ENCODE results near the gene ABCB6. TPM values are rescaled to one million over a fixed set of nuclear protein-coding genes. Genes with fewer than 3 reads are reported as not detected.

ABCB6 gene
- total RNA-seq, 5 donors from 2014 or later (not counting 1 experiment from before 2014, with no cell fraction given): 4.1 to 16.5 (median 13.0) TPM

GRCh38 chr2:219181531-219181930 lies 37.2 kb downstream of the ABCB6 start:
- ChIA-PET CTCF (interaction anchor here (0.5 to 1.7 kb wide), 3 partner anchors 19 to 60 kb away, joined by 3 to 5 read pairs (median 3); no protein-coding TSS in a partner anchor), POLR2A (interaction anchor here in 1 of 2 donors (0.6 to 1.4 kb wide), 3 partner anchors 25 to 210 kb away, joined by 3 to 7 read pairs (median 4); partner anchors contain the start of gene ZFAND2B)
- H3K27me3 Mint-ChIP-seq: no peaks in the 10 kb centered on the region
- Histone ChIP-seq H3K9me3 (no peaks in the 10 kb centered on the region), H3K27ac (ENCODE audit: low read length) (no peak overlapping the region), H3K4me1 (ENCODE audit: control insufficient read depth in 1 of 2, extremely low read depth in 1 of 2, insufficient read depth in 2 of 2, low read length in 2 of 2) (peaks cover 11 to 50% of the 10 kb centered on the region in 2 experiments), H3K4me3 (ENCODE audit: control insufficient read depth in 1 of 2, extremely low read depth in 1 of 2, low read length in 1 of 2) (no peak overlapping the region), H3K36me3 (ENCODE audit: control insufficient read depth in 2 of 2, extremely low read depth in 1 of 2, insufficient read depth in 1 of 2, low read length in 1 of 2) (peaks cover 14 to 52% of the 10 kb centered on the region in 2 donors), H3K27me3 (replicated peaks in 1 of 2; ENCODE audit: control insufficient read depth in 2 of 2, extremely low read depth in 1 of 2, insufficient read depth in 2 of 2, low read length in 1 of 2) (no peaks in the 10 kb centered on the region)
- WGBS (ENCODE audit: insufficient coverage): 95% methylated on average over 2 of the region's 6 CpGs
- H3K27ac Mint-ChIP-seq: peak overlapping the region; percentile 46 to 79
- H3K9me3 Mint-ChIP-seq: no peaks in the 10 kb centered on the region
- peak overlapping the region in 1 of 3 donors; percentile 49 for H3K4me3 Mint-ChIP-seq
- DNase-seq: no peak
- H3K36me3 Mint-ChIP-seq: peaks cover 44% of the 10 kb centered on the region
- no peak for ATAC-seq (replicated peaks in 1 of 4)
- H3K4me1 Mint-ChIP-seq: peaks cover 52 to 59% (median 55%) of the 10 kb centered on the region in 3 donors

- peaks cover 12 to 55% of the 10 kb centered on the region in 2 experiments for H3K4me1 ChIP-seq (ENCODE audit: control insufficient read depth in 1 of 2, extremely low read depth in 1 of 2, insufficient read depth in 2 of 2, low read length in 2 of 2)
- peak overlapping the region in 2 of 3 donors; percentile 9 to 88 for H3K4me3 Mint-ChIP-seq
- POLR2A ChIA-PET: interaction anchor here (1.1 to 1.4 kb wide), 2 partner anchors 25 kb away, joined by 3 to 4 read pairs; partner anchors contain the start of gene ZFAND2B (in 1 of the 2)
These were observed 37.8 kb downstream of the ABCB6 start for GRCh38 chr2:219180961-219181360.

GRCh38 chr2:219179601-219180465 lies 38.9 kb downstream of the ABCB6 start:
- ChIA-PET CTCF (interaction anchor here (0.5 to 1.8 kb wide), 6 partner anchors 7 to 331 kb away, joined by 3 to 4 read pairs (median 3); no protein-coding TSS in a partner anchor), POLR2A (interaction anchor here (0.5 to 1.1 kb wide), 2 partner anchors 26 to 32 kb away, joined by 3 to 8 read pairs; no protein-coding TSS in a partner anchor)
- no peak for ATAC-seq (replicated peaks in 1 of 4)
- Mint-ChIP-seq H3K27me3 (no peaks in the 10 kb centered on the region), H3K9me3 (no peaks in the 10 kb centered on the region), H3K4me3 (peak overlapping the region; percentile 82 to 95 (median 88)), H3K36me3 (peaks cover 34% of the 10 kb centered on the region), H3K27ac (peak overlapping the region; percentile 46 to 81), H3K4me1 (peaks cover 65 to 73% (median 68%) of the 10 kb centered on the region in 3 donors)
- DNase-seq: no peak
- 100% methylated on average over 4 of the region's 9 CpGs for WGBS (ENCODE audit: insufficient coverage)
- Histone ChIP-seq H3K36me3 (ENCODE audit: control insufficient read depth in 2 of 2, extremely low read depth in 1 of 2, insufficient read depth in 1 of 2, low read length in 1 of 2) (peaks cover 14 to 51% of the 10 kb centered on the region in 2 donors), H3K9me3 (no peaks in the 10 kb centered on the region), H3K27me3 (replicated peaks in 1 of 2; ENCODE audit: control insufficient read depth in 2 of 2, extremely low read depth in 1 of 2, insufficient read depth in 2 of 2, low read length in 1 of 2) (no peaks in the 10 kb centered on the region), H3K4me3 (ENCODE audit: control insufficient read depth in 1 of 2, extremely low read depth in 1 of 2, low read length in 1 of 2) (no peak overlapping the region), H3K27ac (ENCODE audit: low read length) (no peak overlapping the region), H3K4me1 (ENCODE audit: control insufficient read depth in 1 of 2, extremely low read depth in 1 of 2, insufficient read depth in 2 of 2, low read length in 2 of 2) (peaks cover 19 to 65% of the 10 kb centered on the region in 2 experiments)

More at GRCh38 chr2:219180961-219181360, 37.8 kb downstream of the ABCB6 start:
- Mint-ChIP-seq H3K9me3 (no peaks in the 10 kb centered on the region), H3K27ac (peak overlapping the region; percentile 46 to 79), H3K4me1 (peaks cover 54 to 62% (median 57%) of the 10 kb centered on the region in 3 donors), H3K36me3 (peaks cover 41% of the 10 kb centered on the region), H3K27me3 (no peaks in the 10 kb centered on the region)
- peak overlapping the region in 1 of 2 donors; percentile 0 for H3K4me3 ChIP-seq (ENCODE audit: control insufficient read depth in 1 of 2, extremely low read depth in 1 of 2, low read length in 1 of 2)
- no peaks in the 10 kb centered on the region for H3K9me3 ChIP-seq
- DNase-seq (no peak), ATAC-seq (replicated peaks in 1 of 4) (no peak)
- no peak overlapping the region for H3K27ac ChIP-seq (ENCODE audit: low read length)
- CTCF ChIA-PET: interaction anchor here (0.5 to 1.7 kb wide), 3 partner anchors 19 to 332 kb away, joined by 3 to 5 read pairs (median 3); no protein-coding TSS in a partner anchor
- WGBS (ENCODE audit: insufficient coverage): 97% methylated on average over 4 of the region's 5 CpGs
- no peaks in the 10 kb centered on the region for H3K27me3 ChIP-seq (replicated peaks in 1 of 2; ENCODE audit: control insufficient read depth in 2 of 2, extremely low read depth in 1 of 2, insufficient read depth in 2 of 2, low read length in 1 of 2)
- peaks cover 14 to 52% of the 10 kb centered on the region in 2 donors for H3K36me3 ChIP-seq (ENCODE audit: control insufficient read depth in 2 of 2, extremely low read depth in 1 of 2, insufficient read depth in 1 of 2, low read length in 1 of 2)

- ATAC-seq (replicated peaks in 1 of 4) (peak in 3 of 4 experiments; percentile 1 to 6 (median 3)), DNase-seq (peak in 21 of 35 experiments; percentile 13 to 59 (median 25))
- peak overlapping the region; percentile 82 to 95 (median 88) for H3K4me3 Mint-ChIP-seq
- POLR2A ChIA-PET: no interaction called here
- no peaks in the 10 kb centered on the region for H3K9me3 Mint-ChIP-seq
- H3K4me1 ChIP-seq (ENCODE audit: control insufficient read depth in 1 of 2, extremely low read depth in 1 of 2, insufficient read depth in 2 of 2, low read length in 2 of 2): peaks cover 23 to 78% of the 10 kb centered on the region in 2 experiments
- peaks cover 78 to 83% (median 78%) of the 10 kb centered on the region in 3 donors for H3K4me1 Mint-ChIP-seq
- peak overlapping the region; percentile 81 to 86 for H3K27ac Mint-ChIP-seq
- H3K27me3 ChIP-seq (replicated peaks in 1 of 2; ENCODE audit: control insufficient read depth in 2 of 2, extremely low read depth in 1 of 2, insufficient read depth in 2 of 2, low read length in 1 of 2): no peaks in the 10 kb centered on the region
- CTCF ChIA-PET: interaction anchor here in 1 of 2 donors (0.6 to 1.8 kb wide), 2 partner anchors 14 to 27 kb away, joined by 4 read pairs; no protein-coding TSS in a partner anchor
- 0% methylated on average over 29 of the region's 45 CpGs for whole genome bisulfite sequencing (ENCODE audit: insufficient coverage)
- peak overlapping the region; percentile 55 to 79 for H3K4me3 ChIP-seq (ENCODE audit: control insufficient read depth in 1 of 2, extremely low read depth in 1 of 2, low read length in 1 of 2)
- peak overlapping the region; percentile 47 for H3K27ac ChIP-seq (ENCODE audit: low read length)
- peaks cover 14 to 56% of the 10 kb centered on the region in 2 donors for H3K36me3 ChIP-seq (ENCODE audit: control insufficient read depth in 2 of 2, extremely low read depth in 1 of 2, insufficient read depth in 1 of 2, low read length in 1 of 2)
- no peaks in the 10 kb centered on the region for H3K27me3 Mint-ChIP-seq
- H3K36me3 Mint-ChIP-seq: peaks cover 38% of the 10 kb centered on the region
- H3K9me3 ChIP-seq: no peaks in the 10 kb centered on the region
These were observed 40.2 kb downstream of the ABCB6 start for GRCh38 chr2:219178377-219179175.

- ATAC-seq (replicated peaks in 1 of 4) (peak; percentile 51 to 61 (median 56)), DNase-seq (peak; percentile 59 to 95 (median 75))
- H3K36me3 Mint-ChIP-seq: peaks cover 38% of the 10 kb centered on the region
- H3K27ac Mint-ChIP-seq: peak within 1 kb of the TSS; percentile 99
- H3K4me1 Mint-ChIP-seq: peaks cover 75 to 80% (median 77%) of the 10 kb centered on the region in 3 donors
- H3K27me3 Mint-ChIP-seq: no peaks in the 10 kb centered on the region
- H3K9me3 Mint-ChIP-seq: no peaks in the 10 kb centered on the region
- H3K27me3 ChIP-seq (replicated peaks in 1 of 2; ENCODE audit: control insufficient read depth in 2 of 2, extremely low read depth in 1 of 2, insufficient read depth in 2 of 2, low read length in 1 of 2): no peaks in the 10 kb centered on the region
- no peaks in the 10 kb centered on the region for H3K9me3 ChIP-seq
- under 1% methylated on average over 54 of the region's 67 CpGs for WGBS (ENCODE audit: insufficient coverage)
- H3K4me3 Mint-ChIP-seq: peak within 1 kb of the TSS; percentile 88 to 96 (median 95)
- H3K4me3 ChIP-seq (ENCODE audit: control insufficient read depth in 1 of 2, extremely low read depth in 1 of 2, low read length in 1 of 2): peak within 1 kb of the TSS; percentile 60 to 92
- ChIA-PET POLR2A (interaction anchor here in 1 of 2 donors (0.5 to 1.0 kb wide), 2 partner anchors 52 to 75 kb away, joined by 3 read pairs; partner anchors contain the start of genes ANKZF1, ATG9A and TUBA4B), CTCF (interaction anchor here in 1 of 2 donors (1.0 kb wide), 1 partner anchor 29 kb away, joined by 4 read pairs; the partner anchor contains the start of gene ZFAND2B)
- peaks cover 11 to 56% of the 10 kb centered on the region in 2 donors for H3K36me3 ChIP-seq (ENCODE audit: control insufficient read depth in 2 of 2, extremely low read depth in 1 of 2, insufficient read depth in 1 of 2, low read length in 1 of 2)
- H3K27ac ChIP-seq (ENCODE audit: low read length): peak within 1 kb of the TSS; percentile 88
- H3K4me1 ChIP-seq (ENCODE audit: control insufficient read depth in 1 of 2, extremely low read depth in 1 of 2, insufficient read depth in 2 of 2, low read length in 2 of 2): peaks cover 23 to 80% of the 10 kb centered on the region in 2 experiments
These were observed 41.0 kb downstream of the ABCB6 start, which contains the start of gene RETREG2 for GRCh38 chr2:219177552-219178376. RETREG2 (plus strand) TSS chr2:219178275; CDS start chr2:219178353, 78 bp downstream.
